ENCODE data around the gene SCN2A.

- no peak for TF ChIP-seq HDAC2 (IDR thresholded peaks at IDR 0.05)
- TF ChIP-seq BHLHE40 (IDR thresholded peaks at IDR 0.05; ENCODE audit: low read depth, low read length) = no peak
- TF ChIP-seq CTCF (IDR thresholded peaks at IDR 0.05) = no peak
- no peak for TF ChIP-seq RCOR1 (IDR thresholded peaks at IDR 0.05; ENCODE audit: low read depth, low read length)
- TF ChIP-seq RARB (CRISPR knock-in tag; IDR thresholded peaks at IDR 0.05) = no peak
- no peak for TF ChIP-seq ZFP36 (IDR thresholded peaks at IDR 0.05; ENCODE audit: borderline replicate concordance, partially characterized antibody)
Measured at GRCh38 chr2:165420231-165420630, 181.0 kb downstream of the SCN2A start.

Data from A549 (cell line).